ENCODE results near the gene PNMA1. TPM values are rescaled to one million over a fixed set of nuclear protein-coding genes. Genes with fewer than 3 reads are reported as not detected.

PNMA1 gene
- total and polyA plus RNA-seq, 11 donors: 7.4 to 32.3 (median 25.9) TPM

DNA sequence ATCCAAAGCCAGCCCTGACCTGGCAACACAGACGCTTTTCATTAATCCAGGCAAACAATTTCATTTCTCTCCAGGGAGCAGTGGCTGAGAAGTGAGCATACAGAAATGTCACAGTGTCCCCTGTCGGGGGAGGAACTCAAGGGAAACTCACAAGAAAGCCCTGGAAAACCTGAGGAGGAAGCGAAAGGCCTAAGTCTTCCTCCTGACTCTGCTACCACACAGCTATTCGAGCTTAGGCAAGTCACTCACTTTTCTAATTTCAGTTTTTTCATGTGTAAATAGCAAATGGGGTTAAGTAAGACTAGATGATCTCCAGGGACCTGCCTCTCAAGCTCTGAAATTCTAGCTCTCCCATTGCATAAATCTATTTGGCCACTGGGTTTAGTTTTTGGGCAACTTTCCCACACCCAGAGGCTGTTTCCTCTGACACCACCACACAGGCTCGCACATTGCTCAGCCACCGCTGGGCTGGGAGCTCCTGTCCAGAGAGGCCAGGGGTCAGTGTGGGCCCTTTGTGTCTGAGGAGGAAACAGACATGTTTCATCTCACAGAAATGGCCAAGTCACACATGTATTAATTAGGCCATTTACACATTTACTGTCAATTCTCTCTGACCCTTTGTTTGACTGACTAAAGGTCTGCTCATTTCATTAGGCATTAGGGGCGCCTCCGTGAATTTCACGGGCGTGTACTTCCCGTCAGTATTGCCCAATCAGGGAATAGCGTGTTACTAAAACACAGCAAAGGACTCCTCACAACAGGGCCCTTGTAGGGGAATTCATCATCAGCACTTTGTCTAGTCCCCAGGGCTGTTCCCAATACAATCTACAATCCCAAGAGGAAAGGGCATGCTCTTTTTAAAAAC, 9.8 kb upstream of the PNMA1 start:
- intact Hi-C loops (cut with DNase I): loop anchor here in 1 of 10 donors (10.0 kb wide), 1 partner anchor 61 kb away; no protein-coding TSS in a partner anchor
- Histone ChIP-seq H3K4me3 (peak overlapping the region in 2 of 12 donors; percentile 4 to 8), H3K36me3 (peaks cover 0 to 94% (median 86%) of the 10 kb centered on the region in 9 donors), H3K27me3 (no peaks in the 10 kb centered on the region), H3K4me1 (peaks cover 0 to 75% (median 57%) of the 10 kb centered on the region in 12 donors), H3K27ac (peak overlapping the region; percentile 61 to 90 (median 78)), H3K9me3 (no peaks in the 10 kb centered on the region)
- DNase-seq: peak; percentile 77 to 87 (median 81)
- WGBS, 4 donors: 31 to 50% (median 38%) methylated on average over 12 of the region's 12 CpGs
- TF ChIP-seq, protein P1, sequence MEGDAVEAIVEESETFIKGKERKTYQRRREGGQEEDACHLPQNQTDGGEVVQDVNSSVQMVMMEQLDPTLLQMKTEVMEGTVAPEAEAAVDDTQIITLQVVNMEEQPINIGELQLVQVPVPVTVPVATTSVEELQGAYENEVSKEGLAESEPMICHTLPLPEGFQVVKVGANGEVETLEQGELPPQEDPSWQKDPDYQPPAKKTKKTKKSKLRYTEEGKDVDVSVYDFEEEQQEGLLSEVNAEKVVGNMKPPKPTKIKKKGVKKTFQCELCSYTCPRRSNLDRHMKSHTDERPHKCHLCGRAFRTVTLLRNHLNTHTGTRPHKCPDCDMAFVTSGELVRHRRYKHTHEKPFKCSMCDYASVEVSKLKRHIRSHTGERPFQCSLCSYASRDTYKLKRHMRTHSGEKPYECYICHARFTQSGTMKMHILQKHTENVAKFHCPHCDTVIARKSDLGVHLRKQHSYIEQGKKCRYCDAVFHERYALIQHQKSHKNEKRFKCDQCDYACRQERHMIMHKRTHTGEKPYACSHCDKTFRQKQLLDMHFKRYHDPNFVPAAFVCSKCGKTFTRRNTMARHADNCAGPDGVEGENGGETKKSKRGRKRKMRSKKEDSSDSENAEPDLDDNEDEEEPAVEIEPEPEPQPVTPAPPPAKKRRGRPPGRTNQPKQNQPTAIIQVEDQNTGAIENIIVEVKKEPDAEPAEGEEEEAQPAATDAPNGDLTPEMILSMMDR (IDR thresholded peaks at IDR 0.05): peak in 8 of 12 donors; percentile 16 to 43 (median 24)
- no peak for TF ChIP-seq POLR2A (IDR thresholded peaks at IDR 0.05)
- peak; percentile 42 to 82 (median 79) for ATAC-seq

DNA sequence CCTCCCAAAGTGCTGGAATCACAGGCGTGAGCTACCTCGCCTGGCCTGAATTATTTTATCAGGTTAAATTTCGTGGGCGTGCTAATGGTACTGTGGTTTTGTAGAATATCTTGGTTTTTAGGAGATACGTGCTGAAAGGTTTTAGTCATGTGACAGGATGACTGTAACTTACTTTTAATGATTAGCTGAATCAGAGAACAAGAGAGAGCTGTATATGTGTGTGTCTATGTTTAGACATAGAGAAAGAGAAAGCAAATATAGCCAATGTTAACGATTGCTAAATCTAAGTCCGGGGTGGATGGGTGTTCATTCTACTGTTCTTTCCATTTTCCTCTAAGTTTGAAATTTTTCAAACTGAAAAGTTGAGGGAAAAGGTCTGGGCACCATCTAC, 9.2 kb upstream of the PNMA1 start:
- WGBS, 4 donors: 65 to 73% (median 71%) methylated on average over 7 of the region's 7 CpGs
- Histone ChIP-seq H3K27ac (peak overlapping the region; percentile 61 to 90 (median 78)), H3K4me3 (peak overlapping the region in 2 of 12 donors; percentile 4 to 8), H3K36me3 (peaks cover 0 to 99% (median 91%) of the 10 kb centered on the region in 9 donors), H3K9me3 (no peaks in the 10 kb centered on the region), H3K27me3 (no peaks in the 10 kb centered on the region), H3K4me1 (peaks cover 0 to 74% (median 51%) of the 10 kb centered on the region in 12 donors)
- intact Hi-C loops (cut with DNase I): loop anchor here in 1 of 10 donors (10.0 kb wide), 1 partner anchor 61 kb away; no protein-coding TSS in a partner anchor
- TF ChIP-seq POLR2A (IDR thresholded peaks at IDR 0.05): no peak
- TF ChIP-seq, protein P1 (IDR thresholded peaks at IDR 0.05): no peak
- DNase-seq (no peak), ATAC-seq (no peak)

DNA sequence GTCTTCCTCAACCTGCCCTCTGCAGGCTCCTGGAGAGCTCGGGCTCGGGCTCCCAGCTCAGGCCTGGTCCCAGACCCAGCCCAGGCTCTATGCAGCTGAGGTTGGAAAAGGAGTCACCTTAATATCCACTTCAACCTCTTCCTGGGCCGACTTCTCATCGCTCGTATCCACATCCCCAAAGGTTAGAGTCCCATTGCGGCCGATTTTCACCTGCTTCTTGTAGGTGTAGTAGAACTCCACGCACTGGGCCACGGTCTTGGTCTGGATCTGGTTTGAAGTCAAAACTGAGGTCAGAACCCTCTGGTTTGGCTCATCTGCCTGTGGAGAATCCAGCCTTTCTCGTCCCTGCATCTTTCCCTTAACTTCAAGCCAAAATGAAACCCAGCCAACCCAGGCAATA, 8.4 kb upstream of the PNMA1 start:
- 94 to 97% (median 94%) methylated on average over 10 of the region's 10 CpGs for WGBS, 4 donors
- Histone ChIP-seq H3K27me3 (no peaks in the 10 kb centered on the region), H3K27ac (peak overlapping the region in 6 of 12 donors; percentile 74 to 90 (median 82)), H3K9me3 (no peaks in the 10 kb centered on the region), H3K36me3 (peaks cover 0 to 99% (median 93%) of the 10 kb centered on the region in 9 donors), H3K4me3 (no peak overlapping the region), H3K4me1 (peaks cover 0 to 75% (median 45%) of the 10 kb centered on the region in 12 donors)
- ATAC-seq (no peak), DNase-seq (no peak)
- TF ChIP-seq, protein P1 (IDR thresholded peaks at IDR 0.05): no peak
- no peak for TF ChIP-seq POLR2A (IDR thresholded peaks at IDR 0.05)
- intact Hi-C loops (cut with DNase I): loop anchor here in 1 of 10 donors (10.0 kb wide), 1 partner anchor 62 kb away; no protein-coding TSS in a partner anchor

All from heart left ventricle (tissue), 16 donors.